Hair follicular keratinocyte (primary cell): Measurements from ENCODE around the gene SARM1. TPM values are rescaled to one million over a fixed set of nuclear protein-coding genes. Genes with fewer than 3 reads are reported as not detected.

Experiments used
- total RNA-seq: library from RNA; depleted of rRNA; stranded (reverse); fragments of >200 nt; gene quantifications from 2 replicates; pipeline ENCODE4 v1.2.3, GENCODE V29; 2015

SARM1 gene
- total RNA-seq: 0.86 and 1.3 TPM in 2 replicates

GRCh38 chr17:28371245-28372202 lies at the start of gene SARM1:
Gene SARM1 (plus strand): TSS chr17:28371694. CDS start chr17:28372033, 339 bp downstream.

DNA sequence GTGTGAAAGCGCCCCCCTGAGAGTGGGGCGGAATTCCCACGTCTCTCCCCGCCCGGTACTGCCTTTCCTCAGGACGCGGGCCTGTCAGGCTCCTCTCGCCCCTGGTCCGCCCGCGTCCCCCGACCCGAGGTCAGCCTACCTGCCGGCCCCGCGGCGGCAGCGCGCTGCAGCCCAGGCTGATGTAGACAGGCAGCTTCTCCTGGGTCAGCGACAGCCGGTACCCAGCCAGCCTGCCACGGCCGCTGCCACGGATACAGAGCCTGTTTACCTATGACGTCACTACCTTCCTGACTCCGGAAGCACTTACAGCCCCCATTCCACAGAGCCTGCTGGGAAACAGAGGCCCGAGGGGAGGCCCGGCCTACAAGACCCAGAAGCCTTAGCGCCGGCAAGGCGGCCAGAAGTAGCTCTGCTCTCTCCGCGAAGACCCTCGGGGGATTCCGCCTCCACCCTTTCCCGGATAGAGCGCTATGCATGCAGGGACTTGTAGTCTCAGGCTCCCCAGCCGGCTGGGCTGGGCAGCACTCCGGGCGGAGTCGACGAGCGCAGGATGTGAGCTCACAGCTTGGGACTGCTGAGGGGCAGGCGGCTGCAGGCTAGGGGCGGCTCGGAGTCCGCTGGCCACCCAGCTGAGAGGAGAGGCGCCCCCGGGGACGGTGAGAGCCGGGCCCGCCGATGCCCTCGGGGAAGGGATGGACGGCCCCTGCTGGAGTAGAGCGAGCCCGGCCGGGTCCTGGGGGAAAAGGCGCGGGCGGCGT lies 36.1 kb upstream of the SARM1 start, which contains the start of the genes IFT20 and TNFAIP1:
TSS of gene IFT20 (minus strand) at position 272 of the 758 bp plus-strand sequence. CDS start 3,487 bp downstream, outside the sequence.
TSS of gene TNFAIP1 (plus strand) at position 561 of the 758 bp plus-strand sequence. CDS start 3,761 bp downstream, outside the sequence.

DNA sequence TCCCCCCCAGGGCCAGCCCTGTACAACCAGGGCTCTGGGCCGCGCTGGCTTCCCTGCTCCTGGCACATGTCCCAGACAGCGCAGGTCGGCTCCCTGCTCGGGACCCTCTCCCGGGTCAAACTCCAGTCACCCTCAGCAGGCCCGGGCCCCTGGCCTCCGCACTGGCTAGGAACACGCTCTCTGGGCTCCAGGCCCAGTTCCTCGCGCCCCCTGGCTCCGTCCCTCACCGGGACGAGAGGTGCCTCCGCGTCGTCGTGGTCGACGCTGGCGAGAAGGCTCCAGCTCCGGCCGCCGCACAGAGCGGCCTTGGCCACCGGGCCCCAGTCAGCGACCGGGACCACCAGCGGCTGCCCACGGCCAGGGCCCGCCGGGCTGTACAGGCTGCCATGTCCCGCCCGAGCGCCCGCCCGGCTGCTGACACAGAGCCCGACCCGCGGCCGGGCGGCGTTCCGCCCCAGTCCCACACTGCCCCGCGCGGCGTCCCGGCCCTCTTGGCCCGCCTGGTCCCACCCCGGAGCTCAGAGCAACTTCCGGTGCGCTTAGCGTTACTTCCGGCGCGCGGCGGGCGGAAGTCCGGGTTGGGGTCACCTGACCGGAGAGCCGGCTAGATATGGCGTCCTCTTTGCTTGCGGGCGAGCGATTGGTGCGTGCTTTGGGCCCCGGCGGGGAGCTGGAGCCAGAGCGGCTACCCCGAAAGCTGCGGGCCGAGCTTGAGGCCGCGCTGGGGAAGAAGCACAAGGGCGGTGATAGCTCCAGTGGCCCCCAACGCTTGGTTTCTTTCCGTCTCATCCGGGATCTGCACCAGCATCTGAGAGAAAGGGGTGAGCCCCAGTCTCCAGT lies 14.2 kb upstream of the SARM1 start, which contains the start of gene POLDIP2:
TSS of gene POLDIP2 (minus strand) at position 467 of the 840 bp plus-strand sequence. CDS start at position 388, 79 bp downstream.

DNA sequence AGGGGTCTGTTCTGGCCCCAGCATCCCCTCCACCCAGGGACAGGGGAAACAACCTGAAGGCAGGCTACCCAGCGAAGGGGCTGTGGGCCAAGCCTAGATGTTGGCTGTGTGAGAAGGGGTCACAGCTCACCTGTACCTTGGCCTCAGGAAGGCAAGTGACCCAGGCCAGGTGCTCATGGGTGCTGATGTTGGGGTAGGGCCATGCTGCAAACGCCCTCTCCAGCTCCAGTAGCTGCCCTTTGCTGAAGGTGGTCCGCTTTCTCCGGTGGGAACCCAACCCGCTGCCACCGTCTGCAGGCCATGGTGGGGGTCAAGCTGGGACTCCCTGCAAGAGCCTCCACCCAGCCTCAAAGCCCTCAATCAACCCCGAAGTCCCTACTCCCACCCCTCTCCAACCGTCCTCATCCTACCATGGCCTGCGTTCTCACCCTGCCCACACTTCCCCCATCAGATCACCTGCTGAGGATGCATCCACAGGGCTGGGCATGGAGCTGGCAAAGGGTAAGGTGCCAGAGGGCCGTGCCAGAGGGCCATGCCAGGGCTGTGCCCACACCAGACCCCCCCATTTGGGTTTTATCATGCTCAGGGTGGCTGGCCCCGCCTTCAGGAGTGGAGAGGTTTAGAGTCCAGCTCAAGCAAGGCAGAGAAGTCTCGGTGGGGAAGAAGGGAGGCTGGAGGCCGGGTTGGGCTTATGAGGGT lies 6.7 kb upstream of the SARM1 start, which contains the start of gene SEBOX:
TSS of gene SEBOX (minus strand) at position 535 of the 699 bp plus-strand sequence. CDS start at position 487, 48 bp downstream.

DNA sequence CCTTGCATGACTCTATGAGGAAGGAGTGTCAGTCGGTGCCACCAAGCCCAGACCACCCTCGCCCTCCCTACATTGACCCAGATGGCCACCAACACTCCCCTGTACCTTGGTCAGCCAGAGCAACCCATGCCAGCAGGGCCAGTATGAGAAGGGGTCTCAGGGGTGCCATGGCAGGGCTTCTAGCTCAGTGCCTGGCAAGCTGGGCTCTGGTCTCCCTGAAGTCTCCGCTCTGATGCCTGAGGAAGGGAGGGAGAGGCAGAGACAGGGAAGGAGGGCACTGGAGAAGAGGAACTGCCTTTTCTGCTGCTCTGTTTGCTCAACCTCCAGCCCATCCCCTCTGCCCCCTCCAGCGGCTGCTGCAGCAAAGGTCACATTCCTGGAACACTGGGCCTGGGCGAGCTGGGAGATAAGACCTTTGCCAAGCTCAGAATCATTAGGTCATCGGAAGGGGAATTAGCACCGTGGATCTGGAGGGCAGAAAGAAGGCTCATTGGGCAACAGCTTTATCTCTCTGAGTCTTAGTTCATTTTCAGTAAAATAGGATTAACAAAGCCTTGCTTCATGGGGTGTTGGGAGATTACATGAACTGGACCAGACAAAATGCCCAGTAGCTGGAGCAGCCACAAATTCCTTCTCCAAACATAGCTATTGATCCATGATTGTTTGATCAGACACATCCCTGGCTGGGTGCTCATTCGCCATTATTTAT lies 1.3 kb upstream of the SARM1 start, which contains the start of gene VTN:
TSS of gene VTN (minus strand) at position 273 of the 709 bp plus-strand sequence. CDS start at position 169, 104 bp downstream.

DNA sequence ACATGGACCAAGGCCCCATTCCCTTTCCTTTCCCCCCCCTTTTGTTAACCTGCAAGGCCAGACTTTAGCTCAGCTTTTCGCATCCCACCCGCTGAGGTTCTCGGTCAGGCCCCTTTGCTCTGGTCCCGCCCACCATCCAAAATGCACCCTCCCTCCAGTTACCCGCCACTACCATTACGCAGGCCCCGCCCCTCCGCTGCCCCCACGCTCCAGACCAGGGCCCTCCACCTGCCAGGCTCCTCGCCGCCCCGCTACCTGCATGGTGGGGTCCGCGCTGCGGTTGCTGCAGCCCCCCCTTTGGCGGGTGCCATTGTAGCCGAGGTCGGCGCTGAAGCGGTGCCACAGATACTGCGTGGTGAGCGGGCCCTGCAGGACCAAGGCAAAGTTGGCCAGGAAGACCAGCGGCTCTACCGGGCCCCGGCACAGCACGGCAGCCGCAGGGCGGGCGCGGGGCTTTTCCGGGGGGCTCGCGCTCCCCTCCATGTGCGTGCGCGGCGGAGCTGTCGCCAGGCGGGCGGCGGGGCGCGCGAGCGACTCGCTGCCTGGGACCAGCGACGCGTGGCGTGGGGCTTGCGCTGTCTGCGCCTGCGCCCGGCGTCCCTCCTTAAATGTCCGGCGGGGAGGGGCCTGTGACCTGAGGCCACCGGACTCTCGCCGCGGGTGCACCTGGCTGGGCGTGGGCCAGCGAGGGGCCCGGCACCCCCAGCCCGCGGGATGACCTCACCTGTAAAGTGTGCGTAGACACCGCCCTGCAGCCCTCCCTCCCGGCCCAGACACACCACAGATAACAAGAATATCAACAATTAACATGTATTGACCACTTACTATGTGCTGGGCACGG lies 34.4 kb downstream of the SARM1 start, which contains the start of gene SLC46A1:
TSS of gene SLC46A1 (minus strand) at position 581 of the 841 bp plus-strand sequence. CDS start at position 483, 98 bp downstream.

Other genes with a start within 250 kb of the SARM1 start
- gene TMEM97, start 52.5 kb upstream of the SARM1 start, total RNA-seq: 31.0 and 36.8 TPM in 2 replicates
- gene IFT20, start 36.2 kb upstream of the SARM1 start, total RNA-seq: 21.7 and 32.3 TPM in 2 replicates
- 62.6 and 67.4 TPM in 2 replicates for gene TNFAIP1, start 35.9 kb upstream of the SARM1 start, total RNA-seq
- gene POLDIP2, start 14.2 kb upstream of the SARM1 start, total RNA-seq: 96.1 and 112 TPM in 2 replicates
- gene SEBOX, start 6.5 kb upstream of the SARM1 start, total RNA-seq: not detected in 2 replicates
- gene VTN, start 1.4 kb upstream of the SARM1 start, total RNA-seq: not detected in 2 replicates
- 5.2 and 6.1 TPM in 2 replicates for gene SLC46A1, start 34.5 kb downstream of the SARM1 start, total RNA-seq
- not detected in 2 replicates for gene SLC13A2, start 102.0 kb downstream of the SARM1 start, total RNA-seq
- 0.04 and 0.08 TPM in 2 replicates for gene FOXN1, start 134.7 kb downstream of the SARM1 start, total RNA-seq
- gene UNC119, start 180.9 kb downstream of the SARM1 start, total RNA-seq: 28.3 and 35.6 TPM in 2 replicates
- 39.9 and 70.3 TPM in 2 replicates for gene PIGS, start 199.8 kb downstream of the SARM1 start, total RNA-seq
- gene ALDOC, start 205.2 kb downstream of the SARM1 start, total RNA-seq: 50.5 and 61.6 TPM in 2 replicates
- 16.9 and 49.8 TPM in 2 replicates for gene SPAG5, start 227.3 kb downstream of the SARM1 start, total RNA-seq
- gene RSKR, start 242.5 kb downstream of the SARM1 start, total RNA-seq: 0.38 and 3.0 TPM in 2 replicates